B cell (primary cell): Measurements from ENCODE around the gene PTPRQ. TPM values are rescaled to one million over a fixed set of nuclear protein-coding genes. Genes with fewer than 3 reads are reported as not detected.
A peak's percentile ranks its signal among the peaks of the same experiment; 100 is the strongest.

Source experiments
- ATAC-seq: fragments of 200-7000 bp; cut with Tn5 transposase; one replicate; pipeline ENCODE4 v1.10.0; 2021; ENCODE audit warnings: low read depth, mild to moderate bottlenecking, moderate number of reproducible peaks, moderate library complexity
- CTCF ChIA-PET: fragments of 350-600 bp; sonication (Branson Sonifier 250); formaldehyde crosslinking; loops from one replicate; lab custom pipeline; 2021; ENCODE audit warnings: antibody characterized with exemption, inconsistent platforms; lab: Charles Lee
- POLR2A ChIA-PET: fragments of 350-600 bp; sonication (Branson Sonifier 250); formaldehyde crosslinking; loops from one replicate; lab custom pipeline; 2021; ENCODE audit warnings: antibody characterized with exemption; lab: Charles Lee
- DNase-seq: peaks from one replicate; pipeline ENCODE4 v3.0.0; 2013
- H2AFZ ChIP-seq: 2 replicates; pipeline ENCODE4 v1.6.1; 2012; ENCODE audit warnings: mild to moderate bottlenecking, low read depth, low read length; ENCODE audit not compliant: insufficient read depth, poor library complexity, severe bottlenecking
- H3K27ac ChIP-seq, 2 donors: 1 replicate in 1 of 2; 2 replicates in 1 of 2; pipeline ENCODE4 v1.5.1; 2012 to 2013; ENCODE audit warnings: low read length in 2 of 2, mild to moderate bottlenecking in 2 of 2, moderate library complexity in 1 of 2
- H3K27me3 ChIP-seq, 4 experiments: fragments of 200-600 bp in 1 of 4; sonication (generic) in 1 of 4; replicated peaks in 1 of 4; 1 replicate in 2 of 4; 2 replicates in 2 of 4; pipeline versions ENCODE4 v1.6.1 to v1.7.0; 2013 to 2016; ENCODE audit warnings: low read length in 3 of 4, mild to moderate bottlenecking in 2 of 4, mixed read lengths in 1 of 4, moderate library complexity in 1 of 4; ENCODE audit not compliant: insufficient read depth in 4 of 4, control insufficient read depth in 3 of 4; ENCODE audit errors: control extremely low read depth in 1 of 4
- H3K36me3 ChIP-seq, 2 experiments: replicated peaks in 1 of 2; 1 replicate in 1 of 2; 2 replicates in 1 of 2; pipeline versions ENCODE4 v1.6.1 to v1.7.1; 2013; ENCODE audit warnings: low read length in 1 of 2; ENCODE audit not compliant: insufficient read depth in 2 of 2, control insufficient read depth in 1 of 2; ENCODE audit errors: control extremely low read depth in 1 of 2, extremely low read depth in 1 of 2
- H3K4me1 ChIP-seq, 2 donors: fragments of 200-600 bp in 1 of 2; sonication (generic) in 1 of 2; 1 replicate in 1 of 2; 2 replicates in 1 of 2; pipeline versions ENCODE4 v1.5.1 to v1.6.1; 2013 to 2017; ENCODE audit warnings: low read length in 2 of 2; ENCODE audit not compliant: control insufficient read depth in 2 of 2, insufficient read depth in 2 of 2
- H3K4me2 ChIP-seq: replicated peaks from 2 replicates; pipeline ENCODE3; 2012; ENCODE audit warnings: mild to moderate bottlenecking, low read depth, low read length; ENCODE audit not compliant: poor library complexity, severe bottlenecking
- H3K4me3 ChIP-seq, 5 experiments: fragments of 200-600 bp in 1 of 5; sonication (generic) in 1 of 5; 1 replicate in 3 of 5; 2 replicates in 2 of 5; pipeline versions ENCODE4 v1.5.1 to v1.7.0; 2011 to 2016; ENCODE audit warnings: low read length in 4 of 5, mild to moderate bottlenecking in 4 of 5, low read depth in 2 of 5, control low read depth in 1 of 5, moderate library complexity in 1 of 5; ENCODE audit not compliant: insufficient read depth in 1 of 5; ENCODE audit errors: control extremely low read depth in 1 of 5, extremely low read depth in 1 of 5
- H3K79me2 ChIP-seq: fragments of 200-600 bp; sonication (generic); one replicate; pipeline ENCODE4 v1.6.0; 2016; ENCODE audit warnings: low read length; ENCODE audit not compliant: control insufficient read depth, insufficient read depth
- H3K9ac ChIP-seq: fragments of 200-600 bp; sonication (generic); 2 replicates; pipeline ENCODE4 v1.6.1; 2017; ENCODE audit warnings: mild to moderate bottlenecking, low read length, moderate library complexity
- H3K9me3 ChIP-seq, 3 donors: one replicate each; pipeline versions ENCODE4 v1.6.1 to v1.7.1; 2013; ENCODE audit warnings: low read length in 2 of 3; ENCODE audit not compliant: control insufficient read depth in 2 of 3, insufficient read depth in 1 of 3; ENCODE audit errors: control extremely low read depth in 1 of 3
- H4K20me1 ChIP-seq: 2 replicates; pipeline ENCODE4 v1.6.0; 2012; ENCODE audit warnings: mild to moderate bottlenecking, low read length; ENCODE audit not compliant: insufficient read depth, control insufficient read depth, poor library complexity, severe bottlenecking
- H3K27ac Mint-ChIP-seq: one replicate; pipeline ENCODE4 v1.8.0; 2021; ENCODE audit warnings: mixed read lengths
- H3K27me3 Mint-ChIP-seq: one replicate; pipeline ENCODE4 v1.8.0; 2021; ENCODE audit warnings: mixed read lengths
- H3K4me1 Mint-ChIP-seq: one replicate; pipeline ENCODE4 v1.8.0; 2021; ENCODE audit warnings: mixed read lengths
- H3K4me3 Mint-ChIP-seq: one replicate; pipeline ENCODE4 v1.8.0; 2021; ENCODE audit warnings: mixed read lengths
- H3K9me3 Mint-ChIP-seq: one replicate; pipeline ENCODE4 v1.8.0; 2022; ENCODE audit warnings: mixed read lengths; ENCODE audit not compliant: insufficient read depth
- EZH2 ChIP-seq: IDR thresholded peaks from 2 replicates; pipeline ENCODE4 v1.6.1; 2012; ENCODE audit warnings: borderline replicate concordance, low read depth, mild to moderate bottlenecking, moderate library complexity, low read length; ENCODE audit not compliant: insufficient read depth, poor library complexity, severe bottlenecking
- WGBS: methylation state at CpG from one replicate; pipeline ENCODE4 v1.1.5; 2013; ENCODE audit warnings: missing lambda C conversion rate; ENCODE audit not compliant: insufficient coverage; 5-methylcytosine and 5-hydroxymethylcytosine counted together
- intact Hi-C: fragments of 100-400 bp; cut with micrococcal nuclease; formaldehyde crosslinking; loops from one replicate; pipeline ENCODE4 v1.10.0; 2022
- polyA plus RNA-seq: library from polyadenylated mRNA; depleted of rRNA; stranded (reverse); fragments of >200 nt; gene quantifications from 2 replicates; pipeline ENCODE4 v1.2.3, GENCODE V29; 2012
- total RNA-seq, 2 donors: library from RNA; stranded (reverse); fragments of 120-200 nt in 1 of 2; gene quantifications; 1 replicate in 1 of 2; 2 replicates in 1 of 2; pipeline versions ENCODE4 v1.2.3 to v1.2.4, GENCODE V29; 2013 to 2022
- TF ChIP-seq, protein P1 (sequence below): fragments of 200-600 bp; IDR thresholded peaks from one replicate; pipeline ENCODE4 v1.8.0; 2022; ENCODE audit warnings: antibody characterized with exemption, mild to moderate bottlenecking

The PTPRQ gene
- total and polyA plus RNA-seq, 2 donors (not counting 1 experiment from before 2014, with no cell fraction given) = not detected

DNA sequence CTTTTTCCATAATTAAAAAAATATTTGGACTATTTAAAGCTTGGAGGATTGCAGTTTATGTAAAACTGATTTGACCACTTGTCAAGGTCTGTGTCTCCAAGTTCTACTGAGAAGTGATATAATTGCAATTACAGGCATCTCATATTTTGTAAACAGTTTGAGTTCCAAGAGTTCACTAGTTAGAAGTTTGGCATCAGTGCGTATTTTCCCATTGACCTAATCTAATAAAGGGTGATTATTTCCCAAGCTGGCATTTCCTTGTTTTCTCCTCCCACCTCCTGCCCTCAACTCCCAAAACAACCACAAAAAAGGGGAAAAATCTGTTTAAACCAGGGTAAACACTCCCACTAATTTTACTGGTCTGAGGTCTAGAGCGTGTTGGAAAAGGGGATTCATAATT lies 260.4 kb downstream of the PTPRQ start:
- intact Hi-C loops = no loop called here
- peaks cover 6% of the 10 kb centered on the region for H3K4me1 Mint-ChIP-seq
- no peak overlapping the region for H3K27ac ChIP-seq
- TF ChIP-seq, protein P1, sequence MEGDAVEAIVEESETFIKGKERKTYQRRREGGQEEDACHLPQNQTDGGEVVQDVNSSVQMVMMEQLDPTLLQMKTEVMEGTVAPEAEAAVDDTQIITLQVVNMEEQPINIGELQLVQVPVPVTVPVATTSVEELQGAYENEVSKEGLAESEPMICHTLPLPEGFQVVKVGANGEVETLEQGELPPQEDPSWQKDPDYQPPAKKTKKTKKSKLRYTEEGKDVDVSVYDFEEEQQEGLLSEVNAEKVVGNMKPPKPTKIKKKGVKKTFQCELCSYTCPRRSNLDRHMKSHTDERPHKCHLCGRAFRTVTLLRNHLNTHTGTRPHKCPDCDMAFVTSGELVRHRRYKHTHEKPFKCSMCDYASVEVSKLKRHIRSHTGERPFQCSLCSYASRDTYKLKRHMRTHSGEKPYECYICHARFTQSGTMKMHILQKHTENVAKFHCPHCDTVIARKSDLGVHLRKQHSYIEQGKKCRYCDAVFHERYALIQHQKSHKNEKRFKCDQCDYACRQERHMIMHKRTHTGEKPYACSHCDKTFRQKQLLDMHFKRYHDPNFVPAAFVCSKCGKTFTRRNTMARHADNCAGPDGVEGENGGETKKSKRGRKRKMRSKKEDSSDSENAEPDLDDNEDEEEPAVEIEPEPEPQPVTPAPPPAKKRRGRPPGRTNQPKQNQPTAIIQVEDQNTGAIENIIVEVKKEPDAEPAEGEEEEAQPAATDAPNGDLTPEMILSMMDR = no peak
- no peak for TF ChIP-seq EZH2
- ATAC-seq = no peak
- H3K4me3 Mint-ChIP-seq = no peak overlapping the region
- no peaks in the 10 kb centered on the region for H3K9me3 Mint-ChIP-seq
- H3K27ac Mint-ChIP-seq = no peak overlapping the region
- H3K9me3 ChIP-seq = peaks cover 0 to 6% (median 0%) of the 10 kb centered on the region in 3 donors
- no peaks in the 10 kb centered on the region for H3K79me2 ChIP-seq
- H4K20me1 ChIP-seq = no peaks in the 10 kb centered on the region
- peaks cover 24% of the 10 kb centered on the region for H3K27me3 Mint-ChIP-seq
- no peak overlapping the region for H3K9ac ChIP-seq
- DNase-seq = no peak
- no peak overlapping the region for H3K4me3 ChIP-seq
- no peak overlapping the region for H2AFZ ChIP-seq
- no peaks in the 10 kb centered on the region for H3K4me1 ChIP-seq
- no peak overlapping the region for H3K4me2 ChIP-seq
- H3K27me3 ChIP-seq = peaks cover 0 to 13% (median 4%) of the 10 kb centered on the region in 4 experiments
- ChIA-PET POLR2A (no interaction called here), CTCF (no interaction called here)
- no peaks in the 10 kb centered on the region for H3K36me3 ChIP-seq
- WGBS = no CpG with 5 or more reads among the region's 2 CpGs

DNA sequence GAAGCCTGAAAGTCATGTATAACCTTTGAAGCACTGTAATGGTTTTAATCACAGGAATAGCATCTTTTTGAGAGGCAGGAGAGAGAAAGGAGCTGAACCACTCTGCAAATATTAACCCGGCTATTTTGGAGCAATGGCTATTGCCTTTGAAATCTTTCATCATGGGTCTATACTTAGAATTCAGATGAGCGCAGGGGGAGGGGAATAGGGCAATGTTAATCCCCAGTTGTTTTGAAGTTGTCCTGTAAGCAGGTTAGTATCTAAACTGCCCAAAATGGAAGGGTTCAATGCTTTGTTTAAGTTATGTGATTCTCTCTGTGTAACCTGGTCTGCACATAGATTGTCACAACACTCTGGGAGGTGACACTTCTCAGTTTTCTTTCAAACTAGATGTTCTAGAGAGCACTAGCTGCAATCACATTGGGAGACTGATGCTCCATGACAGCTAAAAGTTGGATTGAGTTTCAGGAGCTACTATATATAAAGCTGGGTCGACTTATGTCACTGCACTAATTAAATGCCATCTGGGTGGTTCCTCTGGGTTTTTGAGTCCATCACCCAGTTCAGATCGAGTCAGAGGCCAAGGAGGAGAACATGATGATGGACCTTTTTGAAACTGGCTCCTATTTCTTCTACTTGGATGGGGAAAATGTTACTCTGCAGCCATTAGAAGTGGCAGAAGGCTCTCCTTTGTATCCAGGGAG lies 263.2 kb downstream of the PTPRQ start, which contains the start of gene MYF6:
TSS of gene MYF6 (plus strand) at position 509 of the 704 bp plus-strand sequence. CDS start at position 595, 86 bp downstream.
- TF ChIP-seq, protein P1 = no peak
- TF ChIP-seq EZH2 = no peak
- H3K4me3 Mint-ChIP-seq = peak within 1 kb of the TSS; percentile 5
- ATAC-seq (no peak), DNase-seq (no peak)
- intact Hi-C loops = no loop called here
- peaks cover 0 to 11% (median 0%) of the 10 kb centered on the region in 3 donors for H3K9me3 ChIP-seq
- H3K27me3 ChIP-seq = peaks cover 0 to 14% (median 7%) of the 10 kb centered on the region in 4 experiments
- H3K4me2 ChIP-seq = no peak within 1 kb of the TSS
- no peak within 1 kb of the TSS for H3K9ac ChIP-seq
- no peak within 1 kb of the TSS for H3K27ac Mint-ChIP-seq
- H3K4me1 Mint-ChIP-seq = peaks cover 6% of the 10 kb centered on the region
- H2AFZ ChIP-seq = no peak within 1 kb of the TSS
- peaks cover 47% of the 10 kb centered on the region for H3K27me3 Mint-ChIP-seq
- no peak within 1 kb of the TSS for H3K4me3 ChIP-seq
- ChIA-PET CTCF (no interaction called here), POLR2A (no interaction called here)
- H3K27ac ChIP-seq = no peak within 1 kb of the TSS
- H3K9me3 Mint-ChIP-seq = no peaks in the 10 kb centered on the region
- H3K4me1 ChIP-seq = no peaks in the 10 kb centered on the region
- H3K79me2 ChIP-seq = no peaks in the 10 kb centered on the region
- no peaks in the 10 kb centered on the region for H4K20me1 ChIP-seq
- WGBS = 58% methylated on average over 3 of the region's 4 CpGs
- H3K36me3 ChIP-seq = no peaks in the 10 kb centered on the region
